Prostate gland (tissue), 2 donors: ENCODE results near the gene TSC22D2.

ENCODE experiments used
- POLR2A ChIP-seq: fragments of 450-650 bp; IDR thresholded peaks from one replicate; pipeline ENCODE4 v1.6.1; 2016; ENCODE audit warnings: antibody characterized with exemption, mild to moderate bottlenecking
- POLR2AphosphoS5 ChIP-seq: sonication (generic); formaldehyde crosslinking; IDR thresholded peaks from one replicate; pipeline ENCODE4 v1.6.1; 2017; ENCODE audit warnings: antibody characterized with exemption
- TF ChIP-seq, protein P1 (sequence below), 4 experiments: fragments of 200-600 bp in 2 of 4; fragments of 450-650 bp in 2 of 4; sonication (generic) in 2 of 4; IDR thresholded peaks; 1 replicate in 3 of 4; 2 replicates in 1 of 4; pipeline ENCODE4 v1.5.1; 2016 to 2019; ENCODE audit warnings: antibody characterized with exemption in 4 of 4, mild to moderate bottlenecking in 2 of 4, moderate library complexity in 2 of 4

DNA sequence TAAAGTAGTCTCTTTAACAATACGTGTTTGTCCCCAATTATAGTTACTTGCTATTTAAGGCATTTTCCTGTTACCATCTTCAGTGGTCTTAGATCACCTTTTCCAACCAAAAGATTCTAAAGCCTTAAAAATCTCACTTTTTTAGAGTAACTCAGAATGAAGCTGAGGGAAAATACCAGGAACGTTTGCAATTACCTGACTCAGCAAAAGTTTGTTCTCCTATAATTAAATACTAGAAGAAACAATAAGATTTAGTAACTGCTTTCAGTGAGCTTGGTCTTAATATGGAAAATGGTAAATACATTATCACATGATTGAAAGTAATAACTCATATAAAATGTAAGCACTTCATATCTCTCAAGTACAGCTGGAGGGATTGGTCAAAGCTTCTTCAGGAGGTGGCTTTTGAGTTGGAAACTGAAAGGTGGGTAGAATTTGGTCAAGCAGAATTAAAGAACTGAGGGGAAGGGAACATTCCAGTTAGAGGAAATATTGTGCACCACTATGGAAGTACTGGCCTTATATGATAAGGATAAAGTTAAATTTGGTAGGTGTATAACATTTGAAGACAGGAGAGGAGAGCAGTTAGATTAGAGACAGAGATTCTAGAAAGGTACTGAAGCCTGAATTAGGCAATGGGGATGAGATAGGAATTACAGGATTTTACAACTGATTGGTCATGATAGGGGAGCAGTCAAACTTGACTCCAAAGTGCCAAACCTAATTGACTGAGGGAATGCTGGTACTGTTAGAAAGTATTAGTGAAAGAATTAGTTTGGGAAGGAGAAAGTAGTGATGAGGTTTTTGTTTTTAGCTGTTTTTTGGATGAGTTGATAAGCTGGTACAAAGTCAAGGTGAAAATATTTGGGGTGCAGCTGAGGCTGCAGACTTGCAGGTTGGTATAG, 21.9 kb downstream of the TSC22D2 start:
- TF ChIP-seq, protein P1, sequence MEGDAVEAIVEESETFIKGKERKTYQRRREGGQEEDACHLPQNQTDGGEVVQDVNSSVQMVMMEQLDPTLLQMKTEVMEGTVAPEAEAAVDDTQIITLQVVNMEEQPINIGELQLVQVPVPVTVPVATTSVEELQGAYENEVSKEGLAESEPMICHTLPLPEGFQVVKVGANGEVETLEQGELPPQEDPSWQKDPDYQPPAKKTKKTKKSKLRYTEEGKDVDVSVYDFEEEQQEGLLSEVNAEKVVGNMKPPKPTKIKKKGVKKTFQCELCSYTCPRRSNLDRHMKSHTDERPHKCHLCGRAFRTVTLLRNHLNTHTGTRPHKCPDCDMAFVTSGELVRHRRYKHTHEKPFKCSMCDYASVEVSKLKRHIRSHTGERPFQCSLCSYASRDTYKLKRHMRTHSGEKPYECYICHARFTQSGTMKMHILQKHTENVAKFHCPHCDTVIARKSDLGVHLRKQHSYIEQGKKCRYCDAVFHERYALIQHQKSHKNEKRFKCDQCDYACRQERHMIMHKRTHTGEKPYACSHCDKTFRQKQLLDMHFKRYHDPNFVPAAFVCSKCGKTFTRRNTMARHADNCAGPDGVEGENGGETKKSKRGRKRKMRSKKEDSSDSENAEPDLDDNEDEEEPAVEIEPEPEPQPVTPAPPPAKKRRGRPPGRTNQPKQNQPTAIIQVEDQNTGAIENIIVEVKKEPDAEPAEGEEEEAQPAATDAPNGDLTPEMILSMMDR (IDR thresholded peaks at IDR 0.05) = no peak
- TF ChIP-seq POLR2A (no peak), POLR2AphosphoS5 (no peak)
